GM19240 (cell line): Measurements from ENCODE around the gene CYB5RL.
"Not testable (repeated sequence)": the region's sequence is repeated elsewhere in the genome, so short reads cannot be mapped to it uniquely, and the experiment has no call there.

Experiments used
- DNase-seq: peaks from one replicate; pipeline ENCODE4 v3.0.0; 2011; ENCODE audit warnings: low spot score; ENCODE audit not compliant: insufficient read length

CYB5RL gene

DNA sequence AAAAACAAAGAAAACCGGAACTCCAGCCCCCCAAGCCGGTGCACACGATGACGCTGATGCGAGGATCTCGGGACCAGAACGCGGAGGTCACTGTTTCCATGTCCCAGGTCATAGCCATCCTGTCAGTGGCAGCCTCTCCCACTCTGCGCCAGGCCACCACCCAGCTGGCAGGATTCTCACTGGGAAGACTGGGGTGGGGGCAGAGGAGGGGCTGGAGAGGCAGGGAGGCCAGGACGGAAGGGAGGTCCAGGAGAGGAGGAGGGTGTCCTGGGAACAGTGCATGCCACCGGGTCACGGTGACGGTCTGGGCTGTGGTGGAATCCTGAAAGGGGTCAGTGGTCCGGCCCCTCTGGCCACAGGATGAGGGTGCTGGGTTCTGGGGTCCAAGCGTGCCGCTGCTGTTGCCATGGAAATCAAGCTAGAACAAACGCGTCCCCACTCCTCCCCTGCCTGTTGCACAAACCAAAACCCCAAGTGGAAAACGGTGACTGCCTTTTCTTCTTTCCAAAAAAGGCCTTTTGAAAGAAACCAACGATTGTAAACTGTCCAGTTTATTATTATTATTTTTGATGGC, 26.2 kb upstream of the CYB5RL start:
- DNase-seq = no peak

DNA sequence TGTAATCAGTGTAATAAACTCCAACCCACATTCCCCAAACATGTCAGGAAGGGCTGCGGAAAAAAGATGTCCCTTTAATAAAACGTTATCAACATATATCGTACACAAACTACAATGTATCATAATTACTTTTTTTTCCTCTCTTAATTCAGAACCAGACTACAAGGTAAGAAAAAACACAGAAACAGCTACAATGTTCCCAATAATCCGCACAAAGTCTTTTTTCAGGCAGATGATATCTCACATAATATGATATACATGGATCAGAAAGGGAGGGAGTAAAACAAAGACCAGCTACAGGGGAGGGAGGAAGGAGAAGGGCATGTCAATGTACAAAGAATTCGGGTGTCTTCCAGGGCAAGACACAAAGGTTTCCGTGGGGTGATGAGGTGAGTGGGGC, 25.5 kb upstream of the CYB5RL start:
- DNase-seq = no peak

DNA sequence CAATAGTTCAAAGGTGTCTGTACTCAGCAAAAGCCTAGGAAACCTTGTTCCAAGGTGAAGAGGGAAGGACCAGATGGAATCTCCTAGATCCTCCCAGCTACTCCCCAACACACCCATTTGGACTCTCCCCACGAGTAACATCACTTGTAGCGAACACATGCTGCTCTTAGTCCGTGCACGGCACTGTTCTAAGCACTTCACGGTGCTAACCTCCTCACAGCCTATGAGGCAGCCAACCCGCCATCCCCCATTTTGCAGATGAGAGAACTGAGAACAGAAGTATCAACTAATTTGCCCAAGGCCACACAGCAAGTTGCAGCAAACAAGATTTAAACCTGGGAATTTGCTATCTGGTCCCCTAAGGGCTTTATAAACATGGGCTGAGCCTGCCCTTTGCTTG, 24.4 kb upstream of the CYB5RL start:
- DNase-seq = no peak

DNA sequence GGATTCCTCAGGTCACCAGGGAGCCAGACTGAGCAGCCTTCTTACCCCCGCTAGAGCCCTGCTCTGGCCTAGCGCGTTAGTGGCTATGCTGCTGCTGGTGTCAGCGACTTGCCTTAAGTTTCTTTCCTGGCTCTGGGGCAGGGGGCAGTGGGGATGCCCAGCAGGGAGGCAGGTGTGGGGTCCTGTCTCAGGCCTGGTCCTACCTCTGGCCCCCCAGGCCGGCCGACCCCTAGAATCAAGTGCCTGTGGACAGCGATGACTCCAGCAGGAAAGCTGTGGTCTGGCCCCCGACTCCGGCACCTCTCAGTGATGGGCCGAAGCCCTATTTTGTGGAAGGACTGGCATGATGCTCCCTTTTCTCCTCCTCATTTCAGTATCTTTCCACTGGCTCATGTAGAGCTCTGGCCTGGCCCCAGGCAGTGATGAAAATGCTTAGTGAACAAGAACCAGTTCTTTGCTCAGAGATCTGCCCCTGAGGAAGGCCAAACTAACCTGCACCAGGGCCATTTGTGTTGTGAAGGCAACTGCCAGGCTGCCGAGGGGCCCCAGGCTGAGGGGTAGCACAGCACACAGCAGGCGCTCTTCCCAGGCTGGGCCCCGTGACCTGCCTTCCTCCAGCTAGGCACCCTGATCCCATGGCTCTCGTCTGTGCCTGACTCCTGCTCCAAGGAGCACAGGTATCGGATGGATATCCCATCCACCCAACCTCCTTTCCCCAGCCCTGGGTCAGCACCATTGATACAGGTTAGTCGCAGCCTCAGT, 23.8 kb upstream of the CYB5RL start:
- DNase-seq = no peak

DNA sequence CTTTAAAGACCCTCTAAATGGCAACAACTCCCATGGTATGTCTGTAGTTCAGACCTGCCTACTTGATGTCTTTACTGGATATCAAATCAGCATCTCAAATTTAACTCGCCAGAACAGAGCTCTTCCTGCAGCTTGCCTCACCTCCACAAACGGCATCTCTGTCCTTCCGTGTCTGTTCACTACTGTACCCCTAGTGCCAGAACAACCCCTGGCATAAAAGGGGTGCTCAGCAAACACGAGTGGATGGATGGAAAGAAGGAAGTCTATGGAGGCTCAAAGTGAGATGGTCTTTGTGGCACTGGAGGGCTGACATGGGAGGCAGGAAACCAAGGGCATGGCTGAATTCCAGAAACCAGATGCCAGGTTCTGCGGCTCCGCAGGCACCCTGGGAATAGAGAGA, 22.9 kb upstream of the CYB5RL start:
- DNase-seq = no peak

DNA sequence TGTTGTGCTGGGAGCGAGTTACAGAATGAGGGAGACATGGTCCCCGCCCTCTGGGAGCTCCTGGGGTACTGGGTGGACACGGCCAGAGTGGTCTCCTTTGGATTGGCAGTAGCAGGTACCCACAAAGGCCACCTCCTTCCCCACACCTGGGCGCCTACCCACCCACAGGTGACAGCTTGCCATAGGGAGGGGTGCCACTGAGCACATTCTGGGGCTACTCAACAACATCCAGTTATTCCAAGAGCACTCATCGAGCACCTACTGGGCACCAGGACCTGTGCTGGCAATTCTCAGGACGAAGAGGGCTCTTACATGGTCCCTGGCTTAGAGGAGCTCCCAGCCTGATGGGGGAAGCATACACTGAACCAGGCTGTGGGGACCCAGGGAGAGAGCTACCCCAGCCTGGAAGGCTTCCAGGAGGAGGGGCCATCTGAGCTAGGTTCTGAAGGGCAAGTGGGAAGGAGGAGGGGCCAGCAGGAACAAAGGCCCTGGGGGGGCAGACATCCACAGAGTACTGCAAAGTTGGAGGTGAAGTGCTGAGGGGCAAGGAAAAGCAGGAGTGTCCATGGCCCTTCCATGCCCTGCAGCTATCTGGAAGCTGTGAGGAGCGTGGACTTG, 22.1 kb upstream of the CYB5RL start:
- no peak for DNase-seq

DNA sequence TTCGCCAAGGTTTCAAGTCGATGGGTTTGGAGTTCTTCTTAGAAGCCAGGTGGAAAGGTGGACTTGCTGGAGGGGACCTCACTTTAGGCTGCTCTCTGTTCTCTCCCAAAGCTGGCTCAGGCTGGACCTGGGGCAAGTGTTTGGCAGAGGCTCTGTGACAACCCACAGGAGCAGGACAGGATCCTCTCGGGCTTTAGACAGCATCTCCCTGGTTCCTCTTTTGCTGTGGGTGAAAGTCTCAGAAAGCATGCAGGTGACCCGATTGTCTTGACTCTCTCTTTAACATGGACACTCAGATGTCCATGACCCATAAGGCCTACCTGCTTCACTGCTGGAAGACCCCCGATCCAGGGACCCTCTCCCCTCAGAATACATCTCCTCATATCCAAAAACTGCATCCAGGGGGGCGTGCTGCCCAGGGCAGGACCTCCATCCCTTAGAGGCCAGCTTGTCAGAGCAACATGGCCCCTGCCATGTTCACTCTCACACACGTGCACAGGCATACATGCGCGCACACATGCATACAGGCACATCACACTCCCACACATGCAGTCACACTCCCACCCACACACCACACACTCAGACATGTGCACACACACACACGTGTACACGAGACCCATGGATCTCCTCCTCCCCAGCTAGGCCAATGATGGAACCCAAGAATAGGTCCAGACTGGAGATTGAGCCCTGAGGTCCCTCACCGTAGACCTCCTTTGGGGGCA, 21.4 kb upstream of the CYB5RL start:
- no peak for DNase-seq

DNA sequence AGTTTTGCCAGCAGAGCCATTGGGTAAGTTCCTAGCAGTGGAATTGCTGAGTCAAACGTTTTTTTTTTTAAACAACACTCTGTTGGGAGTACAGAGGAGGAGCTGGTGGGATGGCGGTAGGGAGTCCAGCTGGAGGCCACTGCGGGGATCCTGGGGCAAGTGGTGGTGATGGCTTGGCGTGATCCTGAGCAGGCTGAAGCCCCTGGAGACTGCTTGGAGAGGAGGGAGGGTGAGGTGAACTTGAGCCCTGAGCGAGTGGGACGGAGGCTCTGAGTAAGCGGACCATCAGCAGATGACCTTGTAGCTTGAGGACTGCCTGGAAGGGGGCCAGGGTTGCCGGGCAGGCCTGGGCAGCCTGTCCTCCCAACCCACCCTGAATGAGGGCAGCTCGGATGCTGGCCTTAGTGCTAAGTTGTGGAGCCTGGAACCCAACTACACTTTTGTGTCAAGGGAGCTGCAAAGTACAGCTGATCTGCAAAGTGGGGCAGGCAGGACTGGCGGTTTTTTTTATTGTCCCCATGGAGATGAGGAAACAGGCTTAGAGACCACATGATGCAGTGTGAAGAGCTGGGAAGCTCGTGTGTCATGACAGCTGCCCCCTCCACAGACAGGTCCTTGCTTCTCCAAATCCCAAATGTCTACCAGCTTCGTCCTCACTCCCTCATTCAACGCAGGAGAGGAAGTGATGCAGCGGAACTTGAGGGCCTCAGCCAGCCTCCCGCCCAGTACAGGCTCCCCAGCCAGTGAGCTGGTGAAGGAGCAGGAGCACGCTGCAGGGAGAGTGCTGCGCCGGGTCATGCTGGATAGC, 20.4 kb upstream of the CYB5RL start:
- no peak for DNase-seq

DNA sequence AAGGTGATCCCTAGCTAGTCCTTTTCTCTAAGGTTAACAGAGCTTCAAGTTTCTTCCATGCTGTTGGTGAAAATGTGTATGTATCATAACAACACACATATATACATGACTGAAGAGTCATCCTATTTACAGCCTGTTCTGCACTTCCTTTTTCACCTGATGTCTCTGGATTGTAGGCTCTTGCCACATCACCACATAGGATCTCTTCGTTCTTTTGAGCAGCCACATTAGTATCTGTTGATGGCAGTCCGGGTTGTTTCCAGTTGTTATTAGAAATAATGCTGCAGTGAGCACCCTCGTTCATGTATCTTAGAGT, 19.8 kb upstream of the CYB5RL start:
- DNase-seq = no peak

DNA sequence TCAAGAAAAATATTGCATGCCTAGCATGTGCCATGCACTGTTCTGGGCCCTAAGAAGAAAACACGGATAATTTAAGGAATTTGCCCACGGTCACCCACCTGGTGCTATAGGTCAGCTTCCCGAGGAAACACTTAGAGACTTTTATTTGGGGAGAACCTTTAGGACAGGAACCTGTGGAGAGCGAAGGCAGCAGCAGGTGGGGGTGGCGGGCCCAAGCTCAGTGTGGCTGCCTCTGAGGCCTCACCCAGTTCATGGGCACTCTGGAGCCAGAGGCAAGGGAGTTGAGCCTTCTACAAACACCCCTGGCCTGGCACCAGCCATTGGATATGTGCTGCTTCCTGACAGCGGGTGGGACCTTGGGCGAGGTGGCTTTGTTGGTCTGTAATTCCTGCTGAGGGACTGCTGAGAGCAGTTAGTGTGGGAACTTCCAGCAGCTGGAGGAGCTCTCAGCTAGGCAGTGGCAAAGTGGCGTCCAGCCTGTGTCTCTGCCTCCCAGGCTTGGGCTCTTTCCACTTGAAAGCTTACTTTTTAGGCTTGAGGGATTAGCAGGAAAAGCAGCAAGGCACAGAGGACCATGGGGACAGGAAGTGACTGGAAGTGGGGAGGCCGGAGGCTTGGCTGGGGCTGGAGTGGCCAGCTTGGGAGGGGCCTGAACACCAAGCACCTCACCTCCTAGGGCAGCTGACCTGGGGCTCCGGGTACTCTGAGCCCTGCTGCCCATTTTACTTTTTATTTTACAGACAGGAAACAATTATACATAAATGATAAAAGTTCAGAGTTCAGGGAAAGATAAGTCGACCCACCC, 19.3 kb upstream of the CYB5RL start:
- no peak for DNase-seq

DNA sequence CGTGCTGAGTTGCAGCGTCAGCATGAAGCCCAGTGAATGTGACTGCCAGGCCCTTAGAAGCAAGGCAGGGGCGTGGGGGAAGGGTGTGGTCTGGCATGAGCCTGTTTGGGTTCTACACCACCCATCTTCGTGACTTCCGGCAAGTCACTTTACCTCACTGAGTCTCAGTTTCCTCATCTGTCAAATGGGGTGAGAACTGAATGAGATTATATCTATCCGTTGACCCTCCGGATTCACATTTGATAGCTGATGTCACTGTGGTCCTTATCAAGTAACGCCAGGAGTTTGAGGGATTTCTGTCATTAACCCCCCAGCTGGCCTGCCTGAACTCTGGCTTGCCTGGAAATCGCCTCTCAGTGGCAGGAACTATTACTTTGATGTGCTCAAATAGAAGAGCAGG, 15.7 kb upstream of the CYB5RL start:
- DNase-seq = no peak

DNA sequence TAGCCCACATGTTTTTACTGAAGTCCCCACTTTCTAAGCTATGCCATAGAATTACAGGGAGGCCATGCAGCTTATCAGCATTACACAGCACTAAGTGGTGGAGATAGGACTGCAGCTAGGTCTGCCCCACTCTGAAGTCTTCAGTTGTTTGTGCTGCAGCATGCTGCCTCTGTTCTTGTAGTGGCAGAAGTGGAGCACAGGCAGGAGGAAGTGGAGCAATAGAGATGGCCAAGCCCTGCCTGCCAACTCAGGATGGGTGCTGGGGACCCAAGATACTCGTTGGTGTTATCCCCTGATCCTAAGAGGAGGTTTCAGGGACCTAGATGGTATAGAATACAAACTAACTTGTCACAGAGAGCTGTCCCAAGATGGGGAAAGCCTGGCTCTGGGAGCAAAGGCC, 13.0 kb upstream of the CYB5RL start:
- DNase-seq = no peak

DNA sequence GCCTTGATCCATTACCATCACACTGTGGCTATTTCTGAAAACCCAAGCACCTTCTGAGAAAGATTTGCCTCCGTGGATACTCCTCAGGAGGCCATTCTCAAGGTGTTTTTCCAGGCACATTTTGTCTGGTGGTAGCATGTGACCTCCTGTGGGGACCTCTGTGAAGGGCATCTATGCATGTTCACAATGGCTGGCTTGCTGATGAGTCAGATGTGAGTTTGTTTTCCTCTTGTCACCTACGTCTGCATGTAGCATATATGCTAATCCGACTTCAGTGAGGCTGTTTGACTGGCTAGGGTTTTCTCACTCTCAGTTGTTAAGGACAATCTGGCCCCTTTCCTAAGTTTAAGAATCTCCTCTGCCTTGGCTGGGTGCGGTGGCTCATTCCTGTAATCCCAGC, 8.1 kb upstream of the CYB5RL start:
- not testable (repeated sequence) for DNase-seq

DNA sequence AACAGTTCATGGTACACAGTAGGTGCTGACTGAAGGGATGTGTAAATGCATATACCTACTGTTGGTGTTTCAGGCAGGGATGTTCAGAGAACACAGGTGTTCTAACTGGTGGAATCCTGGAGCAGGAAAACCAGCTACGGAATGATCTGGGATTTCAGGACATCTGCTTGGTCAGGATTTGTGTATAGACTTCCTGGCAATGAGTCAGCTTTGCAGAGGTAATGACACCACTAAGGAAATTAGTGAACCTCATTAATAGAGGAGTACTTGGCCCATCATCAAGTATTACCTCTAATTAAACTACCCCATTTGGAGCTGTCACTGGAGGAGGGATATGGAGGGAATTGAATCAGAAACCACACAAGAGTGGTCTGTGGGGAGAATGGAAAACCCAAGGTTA, 7.5 kb upstream of the CYB5RL start:
- DNase-seq = no peak

DNA sequence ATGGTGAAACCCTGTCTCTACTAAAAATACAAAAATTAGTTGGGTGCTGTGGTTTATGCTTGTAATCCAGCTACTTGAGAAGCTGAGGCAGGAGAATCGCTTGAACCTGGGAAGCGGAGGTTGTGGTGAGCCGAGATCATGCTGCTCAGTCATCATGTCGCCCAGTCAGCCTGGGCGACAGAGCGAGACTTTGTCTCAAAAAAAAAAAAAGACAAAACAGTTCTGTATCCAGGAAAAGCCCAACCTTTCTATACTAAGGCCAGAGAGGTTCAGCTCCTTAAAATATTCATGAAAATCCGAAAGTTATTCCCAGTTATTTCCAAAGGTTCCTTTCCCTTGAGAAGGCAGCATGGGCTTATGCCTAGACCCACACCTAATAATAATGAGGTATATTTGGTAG, 4.4 kb upstream of the CYB5RL start:
- no peak for DNase-seq

DNA sequence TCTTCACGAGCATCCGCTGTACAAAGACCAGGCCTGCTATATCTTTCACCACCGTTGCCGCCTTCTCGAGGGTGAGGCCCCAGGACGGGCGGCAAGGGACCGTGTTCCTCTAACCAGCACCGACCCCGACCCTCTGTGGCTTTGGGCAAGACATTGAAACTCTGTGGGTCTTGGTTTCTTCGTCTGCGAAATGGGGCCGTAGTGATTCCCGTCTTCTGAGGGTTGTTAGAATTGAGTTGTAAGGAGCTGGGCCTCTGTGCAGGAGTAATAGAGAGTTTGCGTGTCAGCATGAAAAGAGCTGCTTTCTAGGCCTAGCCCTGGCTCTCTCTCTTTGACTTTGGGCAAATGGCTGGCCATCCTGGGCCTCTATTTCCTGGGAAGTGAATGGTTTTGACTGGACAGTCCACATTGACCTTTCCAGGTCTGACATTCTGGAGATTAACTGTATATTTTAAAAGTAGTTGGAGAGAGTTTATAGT, 728 bp upstream of the CYB5RL start:
- no peak for DNase-seq

DNA sequence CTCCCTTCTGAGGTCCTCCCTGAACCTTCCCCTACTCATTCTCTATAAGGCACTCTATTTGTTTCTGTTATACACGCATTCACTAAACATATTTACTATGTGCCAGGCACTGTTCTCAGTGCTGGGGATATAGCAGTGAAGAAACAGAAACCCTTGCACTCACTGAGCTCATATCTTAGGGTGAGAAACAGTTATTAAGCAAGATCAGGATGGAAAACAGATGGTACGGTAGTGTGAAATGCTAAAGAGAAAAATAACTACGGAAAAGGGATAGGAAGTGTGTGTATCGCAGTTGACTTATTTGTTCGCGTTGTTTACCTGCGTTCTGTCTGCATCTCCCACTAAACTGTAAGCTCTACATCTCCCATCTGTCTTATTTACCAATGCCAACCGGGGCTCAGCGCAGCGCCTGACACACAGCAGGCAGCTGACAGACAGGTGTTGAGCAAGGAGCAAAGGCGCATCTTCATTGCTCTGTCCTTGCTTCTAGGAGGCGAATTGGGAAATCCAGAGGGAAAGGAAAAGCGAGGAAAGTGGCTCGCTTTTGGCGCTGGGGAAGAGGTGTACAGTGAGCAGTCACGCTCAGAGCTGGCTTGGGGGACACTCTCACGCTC, 572 bp downstream of the CYB5RL start:
- DNase-seq = no peak

DNA sequence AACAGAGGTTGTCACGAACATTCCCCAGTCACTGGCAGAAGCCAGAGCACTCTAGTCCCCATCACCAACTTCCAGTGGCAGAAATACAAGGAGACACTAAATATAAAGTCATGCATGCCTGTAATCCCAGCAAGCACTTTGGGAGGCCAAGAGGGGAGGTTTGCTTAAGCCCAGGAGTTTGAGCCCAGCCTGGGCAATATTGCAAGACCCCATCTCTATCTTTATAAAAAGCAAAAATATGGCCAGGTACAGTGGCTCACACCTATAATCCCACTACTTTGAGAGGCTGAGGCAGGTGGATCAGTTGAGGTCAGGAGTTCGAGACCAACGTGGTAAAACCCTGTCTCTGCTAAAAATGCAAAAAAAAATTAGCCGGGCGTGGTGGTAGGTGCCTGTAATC, 6.4 kb downstream of the CYB5RL start:
- no peak for DNase-seq

DNA sequence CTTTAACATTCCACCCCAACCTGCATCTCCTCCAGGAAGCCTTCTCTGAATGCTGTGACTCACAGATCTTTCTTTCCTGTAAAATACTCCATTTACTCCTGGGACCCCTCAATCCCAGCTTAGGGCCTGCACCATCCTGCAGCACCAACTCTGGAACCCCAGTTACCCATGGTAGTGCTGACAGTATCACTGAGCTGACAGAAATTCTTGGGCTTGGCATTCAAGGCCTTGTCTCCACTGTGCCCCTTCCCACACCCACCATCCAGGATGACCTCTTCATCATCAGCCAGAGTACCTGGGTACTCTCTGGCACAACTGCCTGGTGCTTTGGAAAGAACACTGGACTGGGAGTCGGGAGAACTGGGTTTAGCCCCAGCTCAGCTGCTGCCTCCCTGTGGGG, 8.3 kb downstream of the CYB5RL start:
- no peak for DNase-seq

DNA sequence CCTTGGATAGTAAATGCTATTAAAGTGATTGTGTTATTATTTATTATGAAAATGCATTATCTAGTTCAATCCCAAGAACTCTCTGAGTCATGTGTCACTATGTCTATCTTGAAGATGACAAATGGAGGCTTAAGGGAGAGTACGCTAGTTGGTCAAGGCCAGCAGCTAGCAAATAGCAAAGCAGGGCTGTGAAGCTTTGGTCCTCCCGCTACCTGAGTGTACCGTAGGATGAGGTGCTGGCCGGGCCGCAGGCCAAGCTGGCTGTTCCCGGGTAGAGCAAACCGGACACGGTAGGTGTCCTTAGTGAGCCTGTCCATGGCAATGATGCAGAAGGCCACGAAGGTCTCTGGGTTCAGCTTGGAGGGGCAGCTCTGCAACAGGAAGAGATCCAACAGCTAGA, 9.3 kb downstream of the CYB5RL start:
- DNase-seq = no peak
